Nephron progenitor cell (in vitro differentiated cells): Measurements from ENCODE around the gene SV2C.

ENCODE experiments used
- DNase-seq: peaks from one replicate; pipeline ENCODE4 v3.0.0; 2021
- H3K27ac Mint-ChIP-seq: 2 replicates; pipeline ENCODE4 v1.8.0; 2021; ENCODE audit warnings: mild to moderate bottlenecking, moderate library complexity, mixed read lengths
- H3K27me3 Mint-ChIP-seq: 2 replicates; pipeline ENCODE4 v1.8.0; 2021; ENCODE audit warnings: mild to moderate bottlenecking, low read depth, mixed read lengths; ENCODE audit not compliant: poor library complexity
- H3K36me3 Mint-ChIP-seq: 2 replicates; pipeline ENCODE4 v1.8.0; 2021; ENCODE audit warnings: low read depth, mixed read lengths
- H3K4me1 Mint-ChIP-seq: 2 replicates; pipeline ENCODE4 v1.8.0; 2021; ENCODE audit warnings: mixed read lengths
- H3K4me3 Mint-ChIP-seq: 2 replicates; pipeline ENCODE4 v1.8.0; 2021; ENCODE audit warnings: mild to moderate bottlenecking, moderate library complexity, mixed read lengths
- H3K9me3 Mint-ChIP-seq: 2 replicates; pipeline ENCODE4 v1.8.0; 2021; ENCODE audit warnings: mild to moderate bottlenecking, moderate library complexity, mixed read lengths
- TF ChIP-seq, protein P1 (sequence below): fragments of 200-600 bp; sonication (generic); IDR thresholded peaks from 2 replicates; pipeline ENCODE4 v1.5.0; 2021; ENCODE audit warnings: antibody characterized with exemption

Gene SV2C

DNA sequence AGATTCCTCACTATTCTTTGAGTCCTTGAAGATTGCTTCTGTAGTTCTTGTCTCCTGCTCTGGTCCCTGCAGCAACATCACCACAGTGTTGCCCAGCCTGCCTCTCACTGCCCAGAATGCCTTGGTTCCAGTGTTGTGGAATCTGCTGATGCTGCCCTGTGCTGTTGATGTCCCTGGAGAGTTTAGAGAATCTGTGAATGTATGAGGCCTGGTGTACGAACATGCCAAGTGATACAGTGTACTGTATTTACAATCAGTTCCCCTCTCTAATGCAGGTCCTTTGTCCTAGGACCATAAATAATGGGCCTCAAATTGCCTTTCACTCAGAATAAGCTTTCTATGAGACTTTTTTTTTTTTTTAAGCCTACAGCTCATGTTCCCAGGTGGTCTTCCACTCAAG is 8.2 kb downstream of the SV2C start:
- H3K36me3 Mint-ChIP-seq = no peaks in the 10 kb centered on the region
- TF ChIP-seq, protein P1, sequence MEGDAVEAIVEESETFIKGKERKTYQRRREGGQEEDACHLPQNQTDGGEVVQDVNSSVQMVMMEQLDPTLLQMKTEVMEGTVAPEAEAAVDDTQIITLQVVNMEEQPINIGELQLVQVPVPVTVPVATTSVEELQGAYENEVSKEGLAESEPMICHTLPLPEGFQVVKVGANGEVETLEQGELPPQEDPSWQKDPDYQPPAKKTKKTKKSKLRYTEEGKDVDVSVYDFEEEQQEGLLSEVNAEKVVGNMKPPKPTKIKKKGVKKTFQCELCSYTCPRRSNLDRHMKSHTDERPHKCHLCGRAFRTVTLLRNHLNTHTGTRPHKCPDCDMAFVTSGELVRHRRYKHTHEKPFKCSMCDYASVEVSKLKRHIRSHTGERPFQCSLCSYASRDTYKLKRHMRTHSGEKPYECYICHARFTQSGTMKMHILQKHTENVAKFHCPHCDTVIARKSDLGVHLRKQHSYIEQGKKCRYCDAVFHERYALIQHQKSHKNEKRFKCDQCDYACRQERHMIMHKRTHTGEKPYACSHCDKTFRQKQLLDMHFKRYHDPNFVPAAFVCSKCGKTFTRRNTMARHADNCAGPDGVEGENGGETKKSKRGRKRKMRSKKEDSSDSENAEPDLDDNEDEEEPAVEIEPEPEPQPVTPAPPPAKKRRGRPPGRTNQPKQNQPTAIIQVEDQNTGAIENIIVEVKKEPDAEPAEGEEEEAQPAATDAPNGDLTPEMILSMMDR = no peak
- H3K4me3 Mint-ChIP-seq = no peak overlapping the region
- no peaks in the 10 kb centered on the region for H3K4me1 Mint-ChIP-seq
- H3K9me3 Mint-ChIP-seq = no peaks in the 10 kb centered on the region
- no peak overlapping the region for H3K27ac Mint-ChIP-seq
- peaks cover 51% of the 10 kb centered on the region for H3K27me3 Mint-ChIP-seq
- DNase-seq = no peak

DNA sequence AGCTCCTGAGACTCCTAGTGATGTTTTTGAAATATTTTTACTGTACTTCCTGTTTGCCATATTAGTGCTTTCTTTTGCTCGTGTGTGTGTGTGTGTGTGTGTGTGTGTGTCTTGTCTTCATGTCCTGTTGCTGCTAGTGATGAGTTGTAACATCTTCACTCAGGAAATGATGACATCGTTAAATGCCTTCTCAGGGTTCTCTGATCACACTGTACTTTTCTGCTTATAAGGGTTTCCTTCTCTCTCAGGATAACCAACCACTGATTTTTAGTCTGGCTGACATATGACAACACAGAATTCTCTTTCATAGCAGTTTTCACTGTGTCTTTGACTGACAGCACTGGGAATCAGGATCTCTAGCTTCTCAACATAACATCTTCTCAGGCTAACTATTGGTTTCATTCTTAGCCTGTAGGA is 16.1 kb downstream of the SV2C start:
- Mint-ChIP-seq H3K4me3 (no peak overlapping the region), H3K4me1 (no peaks in the 10 kb centered on the region), H3K9me3 (no peaks in the 10 kb centered on the region), H3K27ac (no peak overlapping the region), H3K36me3 (no peaks in the 10 kb centered on the region), H3K27me3 (peaks cover 22% of the 10 kb centered on the region)
- DNase-seq = no peak
- TF ChIP-seq, protein P1 = no peak

DNA sequence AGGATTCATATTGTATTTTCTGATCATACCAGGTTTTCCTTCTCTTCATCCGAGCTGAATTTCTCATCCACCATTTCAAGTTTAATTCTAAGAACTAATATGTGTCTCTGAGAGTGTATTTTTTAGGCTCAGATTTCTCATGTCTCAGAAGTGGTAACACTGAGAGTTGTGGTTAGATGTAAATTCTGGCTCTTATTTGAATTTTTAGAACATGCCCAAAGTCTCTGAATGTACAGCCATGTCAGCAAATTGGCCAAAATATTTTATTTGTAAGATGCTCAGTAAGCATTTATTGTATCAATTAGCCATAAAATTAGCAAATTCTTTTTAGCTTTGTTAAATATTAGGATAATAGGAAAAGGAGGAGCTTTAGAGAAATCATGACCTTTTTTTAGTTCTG is 16.6 kb downstream of the SV2C start:
- DNase-seq = no peak
- Mint-ChIP-seq H3K36me3 (no peaks in the 10 kb centered on the region), H3K4me3 (no peak overlapping the region), H3K27me3 (peaks cover 20% of the 10 kb centered on the region), H3K4me1 (no peaks in the 10 kb centered on the region), H3K9me3 (no peaks in the 10 kb centered on the region), H3K27ac (no peak overlapping the region)
- TF ChIP-seq, protein P1 = no peak

DNA sequence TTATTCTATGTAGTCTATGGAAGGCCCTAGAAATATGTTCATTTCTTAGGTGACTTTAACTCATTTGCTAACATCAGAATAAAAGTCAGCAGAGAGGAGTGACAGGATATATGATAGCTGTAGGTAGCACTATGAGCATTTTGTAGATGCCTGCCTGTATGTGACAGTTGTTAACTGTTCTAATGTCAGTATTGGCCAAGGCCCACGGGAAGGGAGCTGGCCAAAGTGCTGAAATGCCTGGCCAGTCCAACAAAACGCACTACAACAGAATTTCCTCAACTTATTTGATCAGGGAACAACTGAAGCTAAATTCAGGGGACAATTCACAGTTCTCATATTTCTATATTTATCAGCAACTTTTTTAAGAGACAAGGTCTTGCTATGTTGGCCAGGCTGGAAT is 20.8 kb downstream of the SV2C start:
- TF ChIP-seq, protein P1 = no peak
- DNase-seq = peak; percentile 87

DNA sequence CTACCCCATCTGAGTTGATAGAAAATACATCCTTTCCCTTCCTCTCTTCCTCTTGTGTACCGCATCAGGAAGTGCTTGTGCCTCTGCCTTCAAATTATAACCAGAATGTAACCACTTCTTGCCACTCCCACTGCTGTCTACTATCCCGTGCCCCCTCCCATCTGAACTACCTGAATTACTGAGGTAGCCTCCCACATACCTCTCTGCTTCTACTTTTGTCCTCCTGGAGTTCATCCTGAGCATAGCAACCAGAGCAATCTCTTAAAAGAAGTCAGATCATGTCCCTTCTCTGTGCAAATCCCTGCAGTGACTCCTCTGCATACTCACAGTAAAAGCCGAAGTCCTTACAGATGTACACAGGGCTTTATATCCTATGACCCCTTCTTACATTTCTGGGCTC is 23.0 kb downstream of the SV2C start:
- Mint-ChIP-seq H3K27ac (no peak overlapping the region), H3K9me3 (no peaks in the 10 kb centered on the region), H3K27me3 (peaks cover 19% of the 10 kb centered on the region), H3K4me3 (no peak overlapping the region), H3K4me1 (no peaks in the 10 kb centered on the region), H3K36me3 (no peaks in the 10 kb centered on the region)
- TF ChIP-seq, protein P1 = no peak
- DNase-seq = no peak

More for the DNA sequence above, 20.8 kb downstream of the SV2C start:
- Mint-ChIP-seq H3K27me3 (peaks cover 25% of the 10 kb centered on the region), H3K9me3 (no peaks in the 10 kb centered on the region), H3K36me3 (no peaks in the 10 kb centered on the region), H3K4me3 (no peak overlapping the region), H3K27ac (no peak overlapping the region), H3K4me1 (no peaks in the 10 kb centered on the region)

DNA sequence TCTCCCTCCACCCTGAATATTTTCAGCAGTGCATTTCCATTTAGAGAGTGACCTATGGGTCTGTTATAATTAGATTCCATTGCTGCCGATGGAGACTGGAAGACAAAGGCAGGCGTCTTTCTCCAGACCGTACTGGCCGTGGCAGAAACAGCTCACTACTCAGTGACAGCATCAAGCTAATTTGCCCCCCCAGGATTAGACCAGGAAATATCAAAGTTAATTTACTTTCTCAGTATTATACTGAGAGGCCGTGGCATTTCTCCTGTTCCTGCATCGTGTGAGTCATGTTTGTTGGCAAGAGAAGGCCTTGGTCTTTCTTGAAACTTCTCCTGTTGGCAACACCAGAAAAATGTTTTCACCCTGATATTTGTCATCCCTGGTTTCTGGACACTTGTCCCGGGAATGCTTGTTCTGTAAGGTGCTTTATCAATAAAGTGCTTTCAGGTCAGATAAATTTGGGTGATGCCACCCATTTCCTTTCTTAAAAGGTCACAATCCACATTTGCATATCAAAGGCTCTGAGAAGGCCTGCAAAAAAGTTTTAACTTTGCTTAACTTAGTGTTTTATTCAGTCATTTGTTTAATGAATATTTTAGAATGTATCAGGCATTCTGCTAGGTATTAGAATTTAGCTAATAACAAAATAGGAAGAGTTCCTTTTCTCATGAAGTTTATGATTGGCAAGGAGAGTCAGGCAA is 28.4 kb downstream of the SV2C start:
- TF ChIP-seq, protein P1 = no peak
- peaks cover 8% of the 10 kb centered on the region for H3K27me3 Mint-ChIP-seq
- no peak for DNase-seq
- H3K36me3 Mint-ChIP-seq = no peaks in the 10 kb centered on the region
- no peak overlapping the region for H3K27ac Mint-ChIP-seq
- H3K4me1 Mint-ChIP-seq = no peaks in the 10 kb centered on the region
- H3K4me3 Mint-ChIP-seq = no peak overlapping the region
- H3K9me3 Mint-ChIP-seq = no peaks in the 10 kb centered on the region
